Cardiac septum (tissue), 1 donor: ENCODE data around the gene HCN2. TPM values are rescaled to one million over a fixed set of nuclear protein-coding genes. Genes with fewer than 3 reads are reported as not detected.

Experiments
- DNase-seq: peaks from one replicate; pipeline ENCODE4 v3.0.0-alpha.2; 2020; ENCODE audit warnings: low spot score
- intact Hi-C: fragments of 100-400 bp; cut with DNase I; formaldehyde crosslinking; loops from one replicate; pipeline ENCODE4 v1.14.0; 2022
- total RNA-seq: library from RNA; stranded (reverse); fragmentation: NEBNext Ultra II Directional; extraction: Animal tissue kit (Norgen Biotek cat#: 25700); gene quantifications from one replicate; pipeline ENCODE4 v1.2.1, GENCODE V29; 2021
- donor health status: DM: no; HTN: no; CAD: no.

The HCN2 gene
- total RNA-seq, 1 donor from 2014 or later, result 12.0 TPM

DNA sequence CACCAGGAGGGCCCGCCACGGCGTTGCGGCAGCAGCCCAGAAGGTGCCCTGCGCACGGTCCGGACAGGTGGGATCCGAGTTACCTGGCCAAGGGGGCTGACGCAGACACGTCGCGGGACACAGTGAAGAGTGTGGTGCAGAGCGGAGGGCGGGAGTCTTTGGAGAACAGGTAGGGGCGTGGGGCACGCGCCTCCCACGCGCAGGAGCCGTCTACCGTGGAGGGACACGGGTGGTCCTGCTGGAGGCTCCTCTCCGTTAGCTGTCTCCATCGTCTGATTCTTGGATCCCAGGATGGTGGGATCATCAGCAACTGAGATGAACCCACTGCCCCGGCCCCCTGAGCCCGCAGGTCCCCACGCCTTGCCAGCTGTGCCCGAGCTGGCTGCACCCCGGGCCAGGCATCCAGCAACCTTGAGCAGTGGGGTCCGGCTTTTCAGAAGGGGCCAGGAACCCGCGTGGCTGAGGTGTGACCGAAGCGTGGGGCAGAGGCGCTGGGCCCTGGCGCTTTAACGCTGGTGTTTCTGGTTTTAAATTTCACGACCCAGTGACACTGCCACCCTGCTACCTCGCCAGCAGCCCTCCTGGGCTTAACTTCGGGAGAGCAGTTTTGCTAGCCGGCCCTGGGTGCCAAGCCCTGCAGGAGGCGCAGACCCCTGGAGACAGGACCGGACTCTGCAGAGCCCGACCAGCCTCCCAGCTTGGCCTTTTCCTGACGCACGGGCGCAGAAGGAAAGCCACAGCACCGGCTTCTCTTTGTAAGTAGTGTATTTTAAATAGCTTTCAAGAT lies 57.3 kb downstream of the HCN2 start:
- DNase-seq, result no peak
- intact Hi-C loops, result no loop called here

DNA sequence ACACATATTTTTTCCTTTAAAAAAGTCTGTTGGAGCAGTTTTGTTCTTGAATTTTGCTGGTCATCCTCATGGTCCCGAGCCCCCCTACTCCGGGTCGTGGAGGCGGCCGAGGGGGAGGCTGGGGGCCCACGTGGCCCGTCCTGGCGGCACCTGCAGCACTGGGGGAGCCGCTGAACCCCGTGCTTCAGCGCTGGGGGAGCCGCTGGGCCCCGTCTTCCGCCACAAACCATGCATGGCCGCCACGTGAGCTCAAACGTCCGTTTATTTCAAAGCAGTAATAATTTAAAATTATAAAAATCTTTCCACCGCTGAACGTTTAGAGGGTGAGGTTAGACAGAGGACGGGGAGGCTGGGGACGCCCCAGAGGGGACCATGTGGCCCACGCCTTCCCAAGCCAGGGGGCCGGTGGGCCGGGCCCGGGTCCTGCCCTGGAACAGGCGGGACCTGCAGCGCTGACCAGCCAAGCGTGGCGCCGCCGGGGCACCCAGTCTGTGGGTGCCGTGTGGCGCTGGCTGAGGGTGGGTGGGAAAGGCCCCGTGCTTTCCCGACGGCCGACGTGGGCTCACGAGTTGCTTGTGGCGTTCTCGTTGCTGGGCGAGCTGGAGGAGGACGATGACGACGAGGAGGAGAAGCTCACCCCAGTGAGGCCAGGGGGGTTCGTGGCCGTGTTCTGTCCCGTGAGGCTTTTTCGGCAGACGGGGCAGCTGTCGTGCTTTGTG lies 58.0 kb downstream of the HCN2 start:
- intact Hi-C loops, result no loop called here
- DNase-seq, result no peak

DNA sequence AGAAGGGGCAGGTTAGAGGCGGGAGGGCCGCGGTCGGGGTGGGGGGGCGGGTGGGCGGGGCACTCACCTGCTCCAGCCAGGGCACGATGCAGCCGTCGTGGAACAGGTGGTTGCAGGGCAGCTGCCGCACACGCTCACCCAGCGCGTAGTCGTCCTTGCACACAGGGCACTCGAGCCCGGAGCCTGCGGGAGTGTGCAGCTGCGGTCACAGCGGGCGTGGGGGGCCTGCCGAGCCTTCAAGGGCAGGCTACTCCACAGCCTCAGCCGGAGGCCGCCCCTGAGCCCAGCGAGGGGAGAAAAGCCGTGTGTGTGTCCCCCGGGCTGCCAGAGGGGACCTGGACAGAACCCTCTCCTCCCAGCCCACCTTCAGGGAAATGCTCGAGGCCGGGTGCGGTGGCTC lies 58.6 kb downstream of the HCN2 start:
- no peak for DNase-seq

DNA sequence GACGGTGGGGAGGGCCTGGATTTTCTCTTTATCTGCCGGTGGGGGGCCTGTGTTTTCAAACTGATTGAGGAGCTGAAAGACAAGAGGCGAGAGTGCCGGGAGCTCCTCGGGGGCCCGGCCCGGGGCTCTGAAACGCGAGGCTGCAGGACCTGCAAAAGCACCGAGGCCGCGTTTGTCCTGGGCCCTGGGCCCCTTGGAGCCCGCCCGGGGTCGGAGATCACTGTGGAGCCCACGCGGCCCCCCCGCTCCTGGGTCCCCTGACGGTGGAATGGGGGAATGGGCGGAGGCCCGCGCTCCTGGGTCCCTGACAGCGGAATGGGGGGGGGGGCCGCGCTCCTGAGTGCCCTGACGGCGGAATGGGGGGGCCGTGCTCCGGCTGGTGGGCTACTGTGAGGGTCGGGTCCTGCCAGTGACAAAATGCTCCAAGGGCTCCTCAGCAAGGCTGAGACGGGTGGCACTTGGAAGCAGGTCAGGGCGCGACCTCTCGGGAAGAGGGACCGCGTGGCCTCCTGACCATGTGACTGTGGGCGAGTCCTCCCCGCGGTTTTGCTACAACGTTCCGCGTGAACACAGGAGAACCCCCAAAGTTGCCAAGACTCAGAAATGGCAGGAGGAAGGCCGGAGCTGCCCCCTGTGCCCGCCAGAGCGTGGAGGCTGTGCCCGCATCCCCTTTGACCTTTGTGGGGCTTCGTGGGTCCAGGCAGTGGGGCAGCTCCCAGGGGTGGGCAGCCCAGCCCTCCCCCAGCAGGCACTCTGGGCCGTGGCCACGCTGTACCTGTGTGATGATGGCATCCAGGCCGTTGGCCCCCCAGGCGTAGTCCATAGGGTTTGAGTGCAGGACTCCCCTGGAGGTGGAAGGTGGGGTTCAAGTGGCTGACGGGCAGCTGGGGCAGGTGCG lies 59.5 kb downstream of the HCN2 start:
- no peak for DNase-seq
- intact Hi-C loops, result no loop called here

More for the DNA sequence above, 58.6 kb downstream of the HCN2 start:
- intact Hi-C loops, result no loop called here

DNA sequence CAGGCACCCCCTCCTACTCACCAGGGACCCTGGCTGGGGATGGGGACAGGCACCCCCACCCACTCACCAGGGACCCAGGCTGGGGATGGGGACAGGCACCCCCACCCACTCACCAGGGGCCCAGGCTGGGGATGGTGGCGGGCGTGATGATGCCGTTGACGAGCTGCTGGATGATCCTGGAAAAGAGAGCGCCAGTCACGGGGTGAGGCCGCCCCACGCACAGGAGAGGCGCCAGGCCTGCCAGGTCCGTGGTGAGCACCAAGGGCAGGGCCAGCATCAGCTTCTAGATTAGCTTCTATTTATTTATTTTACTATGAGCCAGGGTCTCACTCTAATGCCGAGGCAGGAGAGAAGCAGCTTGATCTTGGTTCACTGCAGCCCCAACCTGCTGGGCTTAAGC lies 60.4 kb downstream of the HCN2 start:
- no peak for DNase-seq
- intact Hi-C loops, result no loop called here

DNA sequence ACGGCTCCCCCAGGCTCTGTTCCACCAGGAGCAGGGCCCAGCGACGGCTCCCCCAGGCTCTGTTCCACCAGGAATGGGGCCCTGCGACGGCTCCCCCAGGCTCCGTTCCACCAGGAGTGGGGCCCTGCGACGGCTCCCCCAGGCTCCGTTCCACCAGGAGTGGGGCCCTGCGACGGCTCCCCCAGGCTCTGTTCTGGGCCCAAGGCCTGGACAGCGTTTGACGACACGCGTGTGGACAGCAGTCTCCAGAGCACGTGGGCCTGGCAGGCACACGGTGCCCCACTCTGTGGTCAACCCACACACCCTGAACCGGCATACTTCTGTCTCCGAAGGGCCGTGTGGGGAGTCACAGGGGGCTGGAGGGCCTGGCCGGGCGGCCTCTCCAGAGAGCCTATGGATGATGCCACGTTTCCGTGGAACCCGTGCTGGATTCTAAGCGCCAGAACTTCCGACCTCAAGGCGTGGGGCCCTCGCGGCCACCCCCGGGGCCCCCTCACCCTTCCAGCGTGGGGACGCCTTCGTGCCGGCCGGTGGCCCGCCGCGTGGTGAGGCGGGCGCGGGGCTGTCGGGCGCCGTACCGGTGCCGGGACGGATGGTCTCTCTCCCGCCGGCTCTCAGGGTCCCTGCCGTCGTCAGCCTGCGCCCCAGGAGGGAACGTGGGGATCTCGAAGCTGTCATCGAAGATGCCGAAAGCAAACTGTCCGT lies 61.6 kb downstream of the HCN2 start:
- intact Hi-C loops, result no loop called here
- DNase-seq, result no peak

DNA sequence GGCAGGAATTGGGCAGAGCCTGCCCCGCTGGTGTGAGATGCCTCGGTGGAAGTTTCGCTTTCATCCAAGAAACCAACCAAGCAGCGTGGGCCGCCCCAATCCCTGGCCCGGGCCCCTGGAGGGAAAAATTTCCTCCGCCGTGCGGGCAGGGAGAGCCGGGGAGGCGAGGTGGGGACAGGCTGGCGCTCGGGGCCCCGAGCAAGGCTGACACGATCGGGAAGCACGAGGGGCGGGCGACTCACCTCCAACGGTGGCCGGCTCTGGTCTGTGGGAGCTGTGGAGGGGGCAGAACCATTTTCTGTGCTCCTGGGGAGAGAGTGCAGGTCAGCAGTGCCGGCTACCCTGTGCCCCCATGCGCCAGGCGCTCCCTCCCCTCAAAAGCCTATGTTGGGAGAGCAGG lies 62.3 kb downstream of the HCN2 start:
- no peak for DNase-seq
- intact Hi-C loops, result no loop called here

DNA sequence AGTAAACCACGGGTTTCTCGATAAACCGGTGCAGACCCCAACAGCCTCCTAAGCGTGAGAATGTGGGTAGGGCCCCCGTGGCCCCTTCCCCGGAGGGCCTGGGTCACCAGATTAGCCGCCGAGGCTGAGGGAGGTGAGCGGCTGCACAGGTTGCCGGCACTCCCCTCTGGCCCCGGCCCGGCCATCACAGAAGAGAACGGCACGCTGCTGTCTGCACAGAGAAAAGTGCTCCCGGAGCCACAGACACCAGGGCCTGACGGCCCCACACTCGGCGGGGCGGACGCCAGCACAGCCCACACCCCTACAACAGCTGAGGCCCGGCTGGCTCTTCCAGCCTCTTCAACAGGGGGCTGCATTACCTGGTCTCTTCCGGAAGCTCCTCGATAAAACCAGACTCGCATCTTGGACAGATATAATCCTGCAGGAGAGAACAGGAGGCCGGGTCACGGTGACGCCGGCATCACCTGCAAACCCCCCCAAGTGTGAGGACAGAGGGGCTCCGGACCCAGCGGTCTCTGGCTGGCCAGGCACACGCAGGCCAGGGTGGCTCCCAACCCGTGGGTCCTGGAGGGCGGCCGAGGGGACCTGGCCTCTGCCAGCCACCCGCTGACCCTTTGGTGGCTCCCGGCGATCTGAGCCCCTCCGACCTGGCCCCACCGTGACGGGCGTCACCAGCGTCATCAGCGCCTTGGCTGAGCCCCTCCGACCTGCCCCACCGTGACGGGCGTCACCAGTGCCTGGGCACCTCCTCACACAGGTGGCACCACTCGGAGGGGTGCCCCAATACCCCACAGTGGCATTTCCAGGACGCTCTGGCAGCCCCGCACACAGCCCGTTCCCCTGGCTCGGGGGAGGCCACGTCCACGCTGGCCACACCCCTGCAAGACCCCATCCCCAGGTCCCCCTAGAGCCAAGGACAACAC lies 63.0 kb downstream of the HCN2 start:
- no peak for DNase-seq
- intact Hi-C loops, result no loop called here

DNA sequence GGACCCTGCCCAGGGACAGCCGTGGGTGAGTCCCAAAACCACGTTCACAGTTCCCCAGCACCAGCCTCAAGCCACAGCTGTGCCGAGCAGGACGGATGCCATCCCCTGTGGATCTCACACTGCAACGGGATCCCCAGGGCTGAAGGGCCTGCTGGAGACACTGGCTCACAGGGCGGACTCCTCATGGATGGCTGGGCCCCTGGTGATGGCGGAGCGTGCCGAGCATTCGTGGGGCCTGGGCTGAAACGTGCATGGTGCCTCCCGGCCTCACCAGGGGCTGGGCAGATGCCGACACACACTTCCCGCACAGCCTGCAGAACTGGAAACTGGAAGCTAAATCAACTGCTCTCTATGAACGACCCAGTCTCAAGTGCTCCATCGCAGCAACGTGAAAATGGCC lies 63.7 kb downstream of the HCN2 start:
- intact Hi-C loops, result no loop called here
- no peak for DNase-seq

DNA sequence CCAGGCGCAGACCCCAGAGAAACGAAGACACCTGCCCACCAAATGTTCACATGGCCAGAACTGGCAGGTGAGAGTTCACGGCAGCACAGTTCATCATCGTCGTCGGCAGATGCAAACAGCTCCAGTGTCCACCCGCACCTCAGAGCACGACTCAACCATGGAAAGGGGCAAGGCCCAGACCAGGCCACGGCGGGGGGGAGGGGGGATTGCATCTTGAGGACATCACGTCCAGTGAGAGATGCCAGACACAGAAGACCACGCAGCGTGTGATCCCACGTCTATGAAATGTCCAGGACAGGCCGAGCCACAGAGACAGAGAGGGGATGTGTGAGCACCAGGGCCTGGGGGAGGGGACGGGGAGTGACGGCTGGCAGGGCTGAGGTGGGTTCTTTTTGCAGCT lies 66.0 kb downstream of the HCN2 start:
- intact Hi-C loops, result no loop called here
- DNase-seq, result no peak

DNA sequence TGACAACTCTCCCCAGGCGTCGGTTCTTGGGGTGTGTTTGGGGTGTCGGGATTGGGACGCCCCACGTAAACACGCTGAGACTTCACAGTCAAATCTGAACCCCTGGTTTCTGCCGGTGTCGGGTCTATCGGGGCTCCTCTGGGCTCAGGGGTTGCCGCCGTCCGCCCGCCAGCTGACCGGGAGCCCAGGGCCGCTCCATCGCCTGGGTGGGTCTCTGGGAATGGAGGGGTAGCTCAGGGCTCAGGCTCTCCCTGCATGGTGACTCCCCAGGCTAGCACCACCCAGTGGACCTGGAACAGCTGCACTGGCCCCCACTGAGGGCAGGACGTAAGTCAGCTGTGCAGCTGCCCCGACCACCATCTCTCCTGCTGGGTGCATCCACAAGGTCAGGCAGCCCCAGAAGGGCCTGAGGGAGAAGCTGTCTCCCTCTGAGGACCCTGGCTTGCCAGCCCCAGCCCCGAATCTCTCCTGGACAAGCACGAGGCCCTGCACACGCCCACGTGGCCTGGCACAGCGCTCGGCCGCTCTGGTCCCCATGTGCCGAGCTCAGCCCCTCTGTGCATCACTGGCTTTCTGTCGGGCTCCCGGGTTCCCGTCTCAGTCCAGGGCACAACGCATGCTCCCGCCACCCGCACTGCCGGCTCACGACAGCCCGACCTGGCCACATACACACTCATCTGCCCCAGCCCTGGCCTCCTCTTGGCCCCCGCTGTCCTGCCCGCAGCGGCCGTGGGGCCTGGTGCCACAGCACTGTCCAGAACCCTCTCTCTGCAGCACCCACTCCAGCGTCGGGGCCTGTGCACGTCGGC lies 67.3 kb downstream of the HCN2 start:
- intact Hi-C loops, result no loop called here
- no peak for DNase-seq

DNA sequence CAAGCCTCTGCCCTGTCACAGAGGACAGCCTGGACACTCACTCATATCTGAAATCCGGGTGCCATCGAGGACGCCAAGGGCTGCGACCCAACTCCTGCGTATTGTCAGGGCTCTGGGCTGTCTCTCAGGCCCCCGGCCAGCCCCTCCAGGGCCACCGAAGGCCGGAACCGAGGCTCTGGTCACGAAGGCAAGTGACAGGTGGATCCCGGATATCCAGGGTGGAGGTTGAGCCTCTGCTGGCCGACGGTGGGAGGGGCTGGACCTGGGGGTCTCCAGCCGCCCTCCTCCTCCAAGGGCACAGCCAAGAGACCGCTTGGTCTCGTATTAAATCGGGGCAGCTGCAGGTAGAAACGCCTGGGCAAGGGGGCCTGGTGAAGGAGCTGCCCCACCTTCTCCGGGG lies 67.9 kb downstream of the HCN2 start:
- intact Hi-C loops, result no loop called here
- no peak for DNase-seq

DNA sequence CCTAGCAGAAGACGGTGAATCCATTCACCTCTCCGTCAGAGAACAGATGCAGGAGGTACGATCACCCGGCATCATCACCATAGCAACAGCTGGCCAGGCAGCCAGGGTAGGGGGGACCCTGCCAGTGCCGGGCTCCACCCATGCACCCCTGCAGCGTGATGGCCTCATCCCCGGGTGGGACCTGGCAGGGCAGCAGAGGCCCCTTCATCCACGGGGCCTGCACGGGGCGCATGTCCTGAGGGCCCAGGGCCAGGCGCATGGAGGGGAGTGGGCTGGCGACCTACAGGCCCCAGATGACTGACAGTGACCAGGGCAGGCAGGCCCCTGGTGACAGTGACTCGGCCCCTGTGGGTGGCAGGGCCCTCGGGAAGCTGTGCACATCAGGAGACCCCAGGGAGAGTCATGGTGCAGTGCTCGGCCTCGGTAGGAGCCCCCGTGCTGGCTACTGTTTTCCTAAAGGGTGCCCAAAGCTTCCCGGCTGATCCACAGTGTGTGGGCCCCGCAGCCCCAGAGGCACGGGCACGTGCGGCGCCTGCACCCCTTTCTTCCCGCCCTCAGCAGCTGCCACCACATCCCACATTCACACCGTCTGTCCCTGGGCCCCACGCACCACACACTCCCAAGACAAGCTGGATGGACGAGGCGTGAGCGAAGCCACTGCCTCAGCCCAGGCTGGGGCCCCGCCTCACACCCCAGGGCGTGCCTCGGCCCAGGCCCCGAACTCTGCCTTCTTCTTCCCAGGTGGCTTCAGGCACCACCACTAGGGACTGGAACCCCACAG lies 68.6 kb downstream of the HCN2 start:
- intact Hi-C loops, result no loop called here
- no peak for DNase-seq

DNA sequence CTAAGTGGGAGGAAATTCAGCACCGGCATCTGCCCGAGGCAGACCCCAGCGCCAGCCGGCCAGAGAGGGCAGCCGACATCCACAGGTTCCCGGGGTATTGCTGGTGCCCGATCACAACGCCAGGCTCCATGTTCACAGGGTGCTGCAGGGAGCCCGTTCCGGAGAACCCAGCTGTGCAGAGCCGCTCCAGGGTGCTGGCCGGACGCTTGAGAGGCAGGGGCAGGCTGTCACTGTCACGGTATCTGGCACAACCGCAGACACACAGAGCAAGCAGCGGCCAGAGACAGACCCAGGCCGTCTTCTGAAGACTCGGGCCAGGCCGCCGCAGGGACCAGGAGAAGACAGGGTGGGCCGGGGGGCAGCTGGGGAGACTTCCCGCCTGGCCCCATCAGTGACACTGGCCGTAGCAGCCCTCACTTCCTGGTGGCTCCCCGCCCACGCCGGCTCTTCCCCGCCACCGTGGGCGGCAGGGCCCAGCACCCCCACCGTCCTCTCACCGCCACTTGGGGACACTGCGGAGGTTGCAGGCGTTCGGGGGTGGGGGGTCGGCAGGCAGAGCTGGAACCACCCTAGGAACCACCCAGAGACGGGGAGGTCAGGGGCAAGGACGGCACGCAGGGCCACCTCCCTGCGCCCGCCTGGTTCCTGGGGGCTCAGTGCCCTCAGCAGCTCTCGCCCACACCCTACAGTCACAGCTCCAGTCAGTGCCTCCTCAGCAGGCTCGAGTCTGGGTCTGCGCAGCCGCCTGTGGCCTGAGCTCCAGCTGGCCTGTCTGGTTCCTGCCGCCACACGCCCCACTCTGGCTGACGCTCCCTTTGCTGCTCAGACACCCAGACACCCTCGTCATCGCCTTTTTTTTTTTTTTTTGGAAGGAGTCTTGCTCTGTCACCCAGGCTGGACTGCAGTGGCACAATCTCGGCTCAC lies 69.5 kb downstream of the HCN2 start:
- intact Hi-C loops, result no loop called here

DNA sequence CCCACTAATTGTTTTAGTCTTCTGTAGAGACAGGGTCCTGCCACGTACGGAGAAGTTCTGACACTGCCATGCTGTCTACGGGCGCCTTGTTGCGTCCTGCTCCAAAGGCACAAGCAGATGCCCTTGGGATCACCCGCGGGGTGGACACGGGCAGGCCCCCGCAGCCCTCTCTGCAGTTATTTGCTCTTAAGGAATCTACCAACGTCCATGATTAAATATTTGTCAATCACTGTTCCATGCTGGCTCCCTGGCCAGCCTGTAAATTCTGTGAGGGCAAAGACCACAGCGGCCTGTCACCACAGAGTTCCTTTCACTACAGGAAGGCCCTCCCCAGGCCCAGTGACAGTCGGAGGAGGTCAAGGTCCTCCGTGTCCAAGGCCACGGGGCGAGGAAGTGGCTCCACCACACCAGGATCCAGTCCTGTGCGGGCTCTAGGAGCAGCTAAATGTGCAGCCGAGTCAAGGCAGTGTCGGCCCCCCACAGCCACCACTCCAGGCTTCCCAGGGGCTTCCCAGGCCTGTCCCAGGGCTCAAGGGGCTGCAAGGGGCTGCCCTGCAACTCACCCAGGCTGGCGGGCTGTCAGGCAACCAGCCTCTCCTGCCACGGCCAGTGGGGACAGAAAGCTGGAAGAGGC lies 71.2 kb downstream of the HCN2 start:
- intact Hi-C loops, result loop anchor here (5.0 kb wide), 1 partner anchor 89 kb away; the partner anchor contains the start of gene BSG
- DNase-seq, result no peak

More for the DNA sequence above, 69.5 kb downstream of the HCN2 start:
- no peak for DNase-seq
